GM19035 (cell line): ENCODE data around the gene PLPPR1.
"Not testable (repeated sequence)": the region's sequence is repeated elsewhere in the genome, so short reads cannot be mapped to it uniquely, and the experiment has no call there.

ENCODE experiments used
- ATAC-seq: cut with Tn5 transposase; IDR thresholded peaks from one replicate; pipeline ENCODE4 v1.9.1; 2021; ENCODE audit not compliant: unreplicated experiment

Gene PLPPR1

GRCh38 chr9:101274971-101275768 lies 246.6 kb downstream of the PLPPR1 start:
- no peak for ATAC-seq

- ATAC-seq = no peak
These were observed 247.3 kb downstream of the PLPPR1 start for GRCh38 chr9:101275769-101276250.

- ATAC-seq = not testable (repeated sequence)
These were observed 262.5 kb downstream of the PLPPR1 start for GRCh38 chr9:101291043-101291442.

- no peak for ATAC-seq
These were observed 271.4 kb downstream of the PLPPR1 start for GRCh38 chr9:101299901-101300300.

- no peak for ATAC-seq
These were observed 278.5 kb downstream of the PLPPR1 start for GRCh38 chr9:101307051-101307450.

- ATAC-seq = no peak
These were observed 279.1 kb downstream of the PLPPR1 start for GRCh38 chr9:101307524-101308213.

GRCh38 chr9:101309139-101309538 lies 280.6 kb downstream of the PLPPR1 start:
- ATAC-seq = no peak

- no peak for ATAC-seq
These were observed 282.7 kb downstream of the PLPPR1 start for GRCh38 chr9:101311191-101311590.

- ATAC-seq = peak; percentile 89
These were observed 283.4 kb downstream of the PLPPR1 start for GRCh38 chr9:101311758-101312420.

GRCh38 chr9:101312661-101313060 lies 284.1 kb downstream of the PLPPR1 start:
- no peak for ATAC-seq

GRCh38 chr9:101315112-101315450 lies 286.6 kb downstream of the PLPPR1 start:
- no peak for ATAC-seq

- ATAC-seq = no peak
These were observed 289.2 kb downstream of the PLPPR1 start for GRCh38 chr9:101317735-101318134.

GRCh38 chr9:101323129-101323528 lies 294.6 kb downstream of the PLPPR1 start:
- ATAC-seq = no peak

- no peak for ATAC-seq
These were observed 295.8 kb downstream of the PLPPR1 start for GRCh38 chr9:101324245-101324804.

- ATAC-seq = no peak
These were observed 296.5 kb downstream of the PLPPR1 start for GRCh38 chr9:101325053-101325452.

- no peak for ATAC-seq
These were observed 297.5 kb downstream of the PLPPR1 start for GRCh38 chr9:101326035-101326434.

- no peak for ATAC-seq
These were observed 298.0 kb downstream of the PLPPR1 start for GRCh38 chr9:101326501-101326900.

- not testable (repeated sequence) for ATAC-seq
These were observed 298.9 kb downstream of the PLPPR1 start for GRCh38 chr9:101327422-101327909.

- no peak for ATAC-seq
These were observed 303.8 kb downstream of the PLPPR1 start for GRCh38 chr9:101332362-101332761.

GRCh38 chr9:101333490-101333889 lies 305.0 kb downstream of the PLPPR1 start:
- ATAC-seq = no peak
